Measurements from ENCODE around the gene VMP1.

DNA sequence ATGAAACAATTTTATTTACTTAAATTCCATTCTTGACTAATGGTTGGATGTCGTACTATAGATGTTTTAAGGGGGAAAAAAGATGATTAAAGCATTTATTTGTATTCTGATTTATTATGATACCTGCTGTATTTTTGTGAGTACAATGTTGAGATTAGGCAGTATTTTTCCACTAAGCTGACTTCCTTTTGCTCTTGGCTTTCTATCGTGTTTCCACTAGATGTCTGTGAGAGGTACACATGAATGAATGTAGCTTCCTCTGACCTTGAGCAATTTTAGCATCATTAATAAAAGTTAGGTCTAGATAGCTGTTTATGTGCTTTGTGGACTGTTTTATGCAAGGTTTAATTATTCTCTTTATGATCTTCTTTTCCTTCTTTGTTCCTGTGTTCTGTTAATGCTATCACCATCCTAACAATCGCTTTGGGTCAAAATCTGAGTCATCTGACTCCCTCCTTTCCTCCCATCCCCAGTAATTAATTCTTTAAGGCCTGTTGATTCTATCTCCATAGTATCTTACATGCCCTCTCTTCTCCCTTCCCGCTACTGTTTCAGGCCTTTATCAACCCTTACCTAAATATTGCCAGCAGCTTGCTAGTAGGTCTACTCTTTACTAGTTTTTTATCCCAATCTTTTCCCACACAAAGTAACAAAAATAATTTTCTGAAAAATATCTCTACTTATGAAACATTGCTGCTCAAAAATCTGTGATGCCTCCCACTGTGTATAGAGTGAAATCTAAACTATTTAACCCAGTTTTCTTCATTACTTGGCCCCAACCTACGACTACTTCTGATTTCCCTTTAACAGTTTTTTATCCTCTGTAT is 76.0 kb downstream of the VMP1 start:
- TF ChIP-seq EHMT2 (IDR thresholded peaks at IDR 0.05; ENCODE audit: low read depth) (no peak), CHD2 (IDR thresholded peaks at IDR 0.05; ENCODE audit: low read length, partially characterized antibody) (no peak), HMGXB4 (CRISPR knock-in tag; IDR thresholded peaks at IDR 0.05; ENCODE audit: borderline replicate concordance) (0 out of 2 replicates have a peak, but pooled peaks have one; percentile 3), RFX5 (IDR thresholded peaks at IDR 0.05) (no peak), RARB (CRISPR knock-in tag; IDR thresholded peaks at IDR 0.05) (peak; percentile 86; the same call in 1 of the 2 replicates), ESRRA (IDR thresholded peaks at IDR 0.05; ENCODE audit: borderline replicate concordance, low read length) (no peak), MYC (IDR thresholded peaks at IDR 0.05; ENCODE audit: borderline replicate concordance, low read length) (no peak), POLR2AphosphoS2 (conservative IDR thresholded peaks at IDR 0.05; ENCODE audit: low read length) (no peak), JUNB (IDR thresholded peaks at IDR 0.05) (no peak; the same call in 1 of the 2 replicates), POLR2A (IDR thresholded peaks at IDR 0.05; ENCODE audit: low read length) (no peak), REST (IDR thresholded peaks at IDR 0.05) (no peak), TP53 (CRISPR knock-in tag; IDR thresholded peaks at IDR 0.05) (no peak)
- TF ChIP-seq, protein P1, sequence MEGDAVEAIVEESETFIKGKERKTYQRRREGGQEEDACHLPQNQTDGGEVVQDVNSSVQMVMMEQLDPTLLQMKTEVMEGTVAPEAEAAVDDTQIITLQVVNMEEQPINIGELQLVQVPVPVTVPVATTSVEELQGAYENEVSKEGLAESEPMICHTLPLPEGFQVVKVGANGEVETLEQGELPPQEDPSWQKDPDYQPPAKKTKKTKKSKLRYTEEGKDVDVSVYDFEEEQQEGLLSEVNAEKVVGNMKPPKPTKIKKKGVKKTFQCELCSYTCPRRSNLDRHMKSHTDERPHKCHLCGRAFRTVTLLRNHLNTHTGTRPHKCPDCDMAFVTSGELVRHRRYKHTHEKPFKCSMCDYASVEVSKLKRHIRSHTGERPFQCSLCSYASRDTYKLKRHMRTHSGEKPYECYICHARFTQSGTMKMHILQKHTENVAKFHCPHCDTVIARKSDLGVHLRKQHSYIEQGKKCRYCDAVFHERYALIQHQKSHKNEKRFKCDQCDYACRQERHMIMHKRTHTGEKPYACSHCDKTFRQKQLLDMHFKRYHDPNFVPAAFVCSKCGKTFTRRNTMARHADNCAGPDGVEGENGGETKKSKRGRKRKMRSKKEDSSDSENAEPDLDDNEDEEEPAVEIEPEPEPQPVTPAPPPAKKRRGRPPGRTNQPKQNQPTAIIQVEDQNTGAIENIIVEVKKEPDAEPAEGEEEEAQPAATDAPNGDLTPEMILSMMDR (IDR thresholded peaks at IDR 0.05), result no peak
- TF ChIP-seq, protein P2, sequence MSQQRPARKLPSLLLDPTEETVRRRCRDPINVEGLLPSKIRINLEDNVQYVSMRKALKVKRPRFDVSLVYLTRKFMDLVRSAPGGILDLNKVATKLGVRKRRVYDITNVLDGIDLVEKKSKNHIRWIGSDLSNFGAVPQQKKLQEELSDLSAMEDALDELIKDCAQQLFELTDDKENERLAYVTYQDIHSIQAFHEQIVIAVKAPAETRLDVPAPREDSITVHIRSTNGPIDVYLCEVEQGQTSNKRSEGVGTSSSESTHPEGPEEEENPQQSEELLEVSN (IDR thresholded peaks at IDR 0.05; ENCODE audit: borderline replicate concordance, low read depth), result no peak
